Measurements from ENCODE around the gene AATK. TPM values are rescaled to one million over a fixed set of nuclear protein-coding genes. Genes with fewer than 3 reads are reported as not detected.

The AATK gene
- total and polyA plus RNA-seq, 2 of the 13 experiments (the other 11 are each of a cell fraction or from before 2014, with no cell fraction given) = 2.9 to 8.4 TPM

- no TSS peak for BruUV-seq (replicated peaks)
- TF ChIP-seq ZNF589 (CRISPR knock-in tag; conservative IDR thresholded peaks at IDR 0.05) = peak; percentile 57; the same call in 1 of the 2 replicates
- peak; percentile 95 for TF ChIP-seq MNT (IDR thresholded peaks at IDR 0.05)
- no peak for TF ChIP-seq ZNF350 (CRISPR knock-in tag; IDR thresholded peaks at IDR 0.05; ENCODE audit: borderline replicate concordance, low read depth)
- 0 out of 2 replicates have a peak, but pooled peaks have one; percentile 11 for TF ChIP-seq NFIB (CRISPR knock-in tag; IDR thresholded peaks at IDR 0.05; ENCODE audit: borderline replicate concordance)
- TF ChIP-seq PHF20 (CRISPR knock-in tag; IDR thresholded peaks at IDR 0.05) = no peak
- TF ChIP-seq JUNB (CRISPR knock-in tag; IDR thresholded peaks at IDR 0.05; ENCODE audit: borderline replicate concordance) = no peak; the same call in 1 of the 2 replicates
- TF ChIP-seq GLMP (CRISPR knock-in tag; IDR thresholded peaks at IDR 0.05; ENCODE audit: borderline replicate concordance) = no peak
- TF ChIP-seq ZNF644 (CRISPR knock-in tag; IDR thresholded peaks at IDR 0.05; ENCODE audit: low read depth) = no peak
- TF ChIP-seq ZBTB34 (CRISPR knock-in tag; IDR thresholded peaks at IDR 0.05) = 0 out of 2 replicates have a peak, but pooled peaks have one; percentile 15
- TF ChIP-seq ZNF496 (CRISPR knock-in tag; IDR thresholded peaks at IDR 0.05; ENCODE audit: insufficient replicate concordance) = no peak
- TF ChIP-seq, protein P1, sequence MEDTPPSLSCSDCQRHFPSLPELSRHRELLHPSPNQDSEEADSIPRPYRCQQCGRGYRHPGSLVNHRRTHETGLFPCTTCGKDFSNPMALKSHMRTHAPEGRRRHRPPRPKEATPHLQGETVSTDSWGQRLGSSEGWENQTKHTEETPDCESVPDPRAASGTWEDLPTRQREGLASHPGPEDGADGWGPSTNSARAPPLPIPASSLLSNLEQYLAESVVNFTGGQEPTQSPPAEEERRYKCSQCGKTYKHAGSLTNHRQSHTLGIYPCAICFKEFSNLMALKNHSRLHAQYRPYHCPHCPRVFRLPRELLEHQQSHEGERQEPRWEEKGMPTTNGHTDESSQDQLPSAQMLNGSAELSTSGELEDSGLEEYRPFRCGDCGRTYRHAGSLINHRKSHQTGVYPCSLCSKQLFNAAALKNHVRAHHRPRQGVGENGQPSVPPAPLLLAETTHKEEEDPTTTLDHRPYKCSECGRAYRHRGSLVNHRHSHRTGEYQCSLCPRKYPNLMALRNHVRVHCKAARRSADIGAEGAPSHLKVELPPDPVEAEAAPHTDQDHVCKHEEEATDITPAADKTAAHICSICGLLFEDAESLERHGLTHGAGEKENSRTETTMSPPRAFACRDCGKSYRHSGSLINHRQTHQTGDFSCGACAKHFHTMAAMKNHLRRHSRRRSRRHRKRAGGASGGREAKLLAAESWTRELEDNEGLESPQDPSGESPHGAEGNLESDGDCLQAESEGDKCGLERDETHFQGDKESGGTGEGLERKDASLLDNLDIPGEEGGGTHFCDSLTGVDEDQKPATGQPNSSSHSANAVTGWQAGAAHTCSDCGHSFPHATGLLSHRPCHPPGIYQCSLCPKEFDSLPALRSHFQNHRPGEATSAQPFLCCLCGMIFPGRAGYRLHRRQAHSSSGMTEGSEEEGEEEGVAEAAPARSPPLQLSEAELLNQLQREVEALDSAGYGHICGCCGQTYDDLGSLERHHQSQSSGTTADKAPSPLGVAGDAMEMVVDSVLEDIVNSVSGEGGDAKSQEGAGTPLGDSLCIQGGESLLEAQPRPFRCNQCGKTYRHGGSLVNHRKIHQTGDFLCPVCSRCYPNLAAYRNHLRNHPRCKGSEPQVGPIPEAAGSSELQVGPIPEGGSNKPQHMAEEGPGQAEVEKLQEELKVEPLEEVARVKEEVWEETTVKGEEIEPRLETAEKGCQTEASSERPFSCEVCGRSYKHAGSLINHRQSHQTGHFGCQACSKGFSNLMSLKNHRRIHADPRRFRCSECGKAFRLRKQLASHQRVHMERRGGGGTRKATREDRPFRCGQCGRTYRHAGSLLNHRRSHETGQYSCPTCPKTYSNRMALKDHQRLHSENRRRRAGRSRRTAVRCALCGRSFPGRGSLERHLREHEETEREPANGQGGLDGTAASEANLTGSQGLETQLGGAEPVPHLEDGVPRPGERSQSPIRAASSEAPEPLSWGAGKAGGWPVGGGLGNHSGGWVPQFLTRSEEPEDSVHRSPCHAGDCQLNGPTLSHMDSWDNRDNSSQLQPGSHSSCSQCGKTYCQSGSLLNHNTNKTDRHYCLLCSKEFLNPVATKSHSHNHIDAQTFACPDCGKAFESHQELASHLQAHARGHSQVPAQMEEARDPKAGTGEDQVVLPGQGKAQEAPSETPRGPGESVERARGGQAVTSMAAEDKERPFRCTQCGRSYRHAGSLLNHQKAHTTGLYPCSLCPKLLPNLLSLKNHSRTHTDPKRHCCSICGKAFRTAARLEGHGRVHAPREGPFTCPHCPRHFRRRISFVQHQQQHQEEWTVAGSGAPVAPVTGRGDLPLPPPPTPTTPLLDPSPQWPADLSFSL (CRISPR knock-in tag; IDR thresholded peaks at IDR 0.05) = no peak
- no peak for TF ChIP-seq ZBTB26 (CRISPR knock-in tag; IDR thresholded peaks at IDR 0.05; ENCODE audit: borderline replicate concordance)
Measured at GRCh38 chr17:81169870-81170309, 3.9 kb upstream of the AATK start.

More at GRCh38 chr17:81169870-81170309, 3.9 kb upstream of the AATK start:
- DNase-seq (ENCODE audit: low spot score) (no peak), FAIRE-seq (peak; percentile 82), ATAC-seq (no peak)
- Histone ChIP-seq H3K27me3 (ENCODE audit: control insufficient read depth in 1 of 2, insufficient read depth in 2 of 2, low read length in 2 of 2) (peaks cover 0 to 11% of the 10 kb centered on the region in 2 experiments; a peak in 2 of 5 replicates), H3K4me2 (ENCODE audit: low read depth, low read length) (no peak overlapping the region), H3K9ac (ENCODE audit: insufficient read depth, low read depth, low read length) (no peak overlapping the region), H3K4me1 (ENCODE audit: insufficient read depth, low read length) (peaks cover 31% of the 10 kb centered on the region), H3K4me3 (replicated peaks in 1 of 3; ENCODE audit: insufficient read depth in 1 of 3, low read depth in 2 of 3, low read length in 3 of 3) (no peak overlapping the region), H3K9me3 (ENCODE audit: low read length) (no peaks in the 10 kb centered on the region), H2AFZ (ENCODE audit: low read length) (no peak overlapping the region), H4K20me1 (ENCODE audit: insufficient read depth, low read length) (no peaks in the 10 kb centered on the region), H3K79me2 (ENCODE audit: insufficient read depth, low read length) (no peaks in the 10 kb centered on the region), H3K27ac (ENCODE audit: extremely low read length, insufficient read depth, low read length) (no peak overlapping the region), H3K36me3 (replicated peaks in 1 of 2; ENCODE audit: control insufficient read depth in 1 of 2, insufficient read depth in 2 of 2, low read length in 2 of 2) (no peaks in the 10 kb centered on the region)
- POLR2A ChIA-PET = no interaction called here
- CTCF ChIA-PET (ENCODE audit: low intra/inter-chr PET ratio, low total read pairs) = no interaction called here
- intact Hi-C loops (cut with micrococcal nuclease; ENCODE audit: unreplicated experiment) (no loop called here), in situ Hi-C loops (cut with HindIII; ENCODE audit: extremely low pct_ligation_motif_present, low pct_unique_long_range_greater_than_20kb) (no loop called here)
- WGBS (ENCODE audit: low lambda C conversion rate) = 93% methylated on average over 3 of the region's 3 CpGs

All from HepG2 (cell line).